K562 (cell line): ENCODE results near the gene GFRA4. TPM values are rescaled to one million over a fixed set of nuclear protein-coding genes. Genes with fewer than 3 reads are reported as not detected.

Source experiments
- ATAC-seq: fragments of 200-7000 bp; cut with Tn5 transposase; 3 replicates; pipeline ENCODE4 v1.9.1; 2020; ENCODE audit warnings: moderate library complexity
- BruUV-seq: library from RNA; stranded (reverse); fragments of 400-500 nt; replicated peaks from 2 replicates; lab custom pipeline; 2021; lab: Mats Ljungman, UMichigan
- CTCF ChIA-PET: fragments of 300-600 bp; formaldehyde crosslinking; extraction: SDS; loops from one replicate; lab custom pipeline; 2021; ENCODE audit warnings: low intra/inter-chr PET ratio; lab: Yijun Ruan, JAX
- POLR2A ChIA-PET: fragments of 300-600, 350-650 bp; sonication (Branson Sonifier 250); formaldehyde crosslinking; extraction: SDS; loops from one replicate; lab custom pipeline; 2021; ENCODE audit warnings: antibody characterized with exemption, inconsistent platforms; lab: Yijun Ruan, JAX
- DNase-seq, 4 experiments: peaks; one replicate each; pipeline versions ENCODE4 v3.0.0 to v3.0.0-alpha.2; 2011 to 2018; ENCODE audit warnings: low spot score in 3 of 4, mixed read lengths in 3 of 4; ENCODE audit errors: extremely low read depth in 1 of 4
- FAIRE-seq: peaks from 2 replicates; lab custom pipeline; 2011; peaks lifted over from hg19 to GRCh38; lab: Jason Lieb, UNC
- H2AFZ ChIP-seq: 2 replicates; pipeline ENCODE4 v1.6.0; 2011; ENCODE audit warnings: low read depth, low read length, control low read depth, inconsistent platforms
- H3K27ac ChIP-seq: fragments of 200-600 bp; 3 replicates; pipeline ENCODE4 v1.8.0; 2011; ENCODE audit warnings: low read depth, mild to moderate bottlenecking, control low read depth, inconsistent platforms, low read length, moderate library complexity, mixed read lengths; ENCODE audit errors: extremely low read depth
- H3K27me3 ChIP-seq, 2 experiments: fragments of 300-600 bp in 1 of 2; 2 replicates in 1 of 2; 3 replicates in 1 of 2; pipeline versions ENCODE4 v1.6.0 to v1.8.0; 2011; ENCODE audit warnings: inconsistent platforms in 2 of 2, low read length in 2 of 2, mild to moderate bottlenecking in 1 of 2, mixed read lengths in 1 of 2, moderate library complexity in 1 of 2; ENCODE audit not compliant: control insufficient read depth in 2 of 2, insufficient read depth in 2 of 2
- H3K36me3 ChIP-seq: fragments of 300-600 bp; 3 replicates; pipeline ENCODE4 v1.8.0; 2011; ENCODE audit warnings: mild to moderate bottlenecking, low read length, inconsistent platforms; ENCODE audit not compliant: control insufficient read depth, insufficient read depth
- H3K4me1 ChIP-seq, 2 experiments: fragments of 200-600 bp in 1 of 2; replicated peaks in 1 of 2; 2 replicates in 1 of 2; 3 replicates in 1 of 2; pipeline versions ENCODE4 v1.5.1 to v1.8.0; 2011; ENCODE audit warnings: inconsistent platforms in 2 of 2, low read length in 2 of 2, mild to moderate bottlenecking in 1 of 2, mixed read lengths in 1 of 2, moderate library complexity in 1 of 2; ENCODE audit not compliant: control insufficient read depth in 2 of 2, insufficient read depth in 2 of 2
- H3K4me2 ChIP-seq: 2 replicates; pipeline ENCODE4 v1.6.1; 2011; ENCODE audit warnings: low read length, control low read depth, inconsistent platforms, mixed read lengths; ENCODE audit not compliant: insufficient read depth
- H3K4me3 ChIP-seq: fragments of 200-600 bp; sonication (generic), shearing (Covaris generic); 2 replicates; pipeline ENCODE4 v1.5.1; 2016; ENCODE audit warnings: control low read depth, inconsistent platforms
- H3K79me2 ChIP-seq: fragments of 200-600 bp; 3 replicates; pipeline ENCODE4 v1.8.0; 2011; ENCODE audit warnings: low read length, inconsistent platforms; ENCODE audit not compliant: control insufficient read depth, insufficient read depth
- H3K9ac ChIP-seq, 2 experiments: 2 replicates each; pipeline versions ENCODE4 v1.6.0 to v1.6.1; 2011; ENCODE audit warnings: low read depth in 2 of 2, low read length in 2 of 2, control low read depth in 1 of 2, inconsistent platforms in 1 of 2, mild to moderate bottlenecking in 1 of 2, mixed read lengths in 1 of 2; ENCODE audit not compliant: insufficient read depth in 1 of 2
- H3K9me1 ChIP-seq: one replicate; pipeline ENCODE4 v1.6.0; 2011; ENCODE audit warnings: inconsistent platforms, mild to moderate bottlenecking, low read length, moderate library complexity; ENCODE audit not compliant: control insufficient read depth, insufficient read depth
- H3K9me3 ChIP-seq: replicated peaks from 2 replicates; pipeline ENCODE4 v1.5.1; 2011; ENCODE audit warnings: low read depth, low read length, inconsistent platforms; ENCODE audit not compliant: control insufficient read depth, insufficient read depth
- H4K20me1 ChIP-seq: replicated peaks from 2 replicates; pipeline ENCODE4 v1.6.1; 2011; ENCODE audit warnings: low read length, inconsistent platforms, mixed read lengths; ENCODE audit not compliant: control insufficient read depth, insufficient read depth
- HMBOX1 ChIP-seq: sonication (generic); IDR thresholded peaks from 2 replicates; pipeline ENCODE4 v1.6.1; 2016
- WGBS: fragments of 100-300 bp; shearing (Covaris generic); methylation state at CpG from one replicate; pipeline ENCODE4 v1.1.6; 2016; ENCODE audit warnings: low coverage, mixed read lengths; ENCODE audit not compliant: insufficient coverage; ENCODE audit errors: missing lambda C conversion rate; 5-methylcytosine and 5-hydroxymethylcytosine counted together
- in situ Hi-C: fragments of 300-500 bp; cut with MboI; formaldehyde crosslinking; loops from 4 replicates; pipeline ENCODE4 v1.15.0; 2018; ENCODE audit warnings: inconsistent platforms, mixed read lengths
- intact Hi-C: fragments of 100-400 bp; cut with micrococcal nuclease; formaldehyde crosslinking; loops from 2 replicates; pipeline ENCODE4 v1.14.2; 2022
- polyA plus RNA-seq, 8 experiments: library from polyadenylated mRNA; depleted of rRNA in 4 of 8; stranded (reverse) in 5 of 8; unstranded in 3 of 8; fragments of >200 nt; fragmentation: Nextera tagmentation in 2 of 8; fragmentation: Illumina TruSeq in 1 of 8; extraction: Ambion mirVana in 2 of 8; extraction: Trizol in 1 of 8; gene quantifications; 2 replicates each; pipeline versions ENCODE4 v1.2.1 to v1.2.3, GENCODE V29; 2011 to 2014; ENCODE audit warnings: inconsistent platforms in 1 of 8, missing spikeins in 1 of 8
- total RNA-seq, 7 experiments: library from RNA; depleted of rRNA in 6 of 7; stranded (reverse); fragments of >200 nt in 6 of 7; fragmentation: Illumina TruSeq in 2 of 7; extraction: Trizol in 2 of 7; gene quantifications; 2 replicates each; pipeline versions ENCODE4 v1.2.1 to v1.2.3, GENCODE V29; 2011 to 2021; ENCODE audit warnings: low replicate concordance in 1 of 7
- TF ChIP-seq, protein P1 (sequence below), 3 experiments: IDR thresholded peaks in 2 of 3; conservative IDR thresholded peaks in 1 of 3; 2 replicates each; pipeline ENCODE4 v1.5.1; 2011 to 2012; ENCODE audit warnings: low read length in 3 of 3, mild to moderate bottlenecking in 3 of 3, control low read depth in 2 of 3, improper control_type of control experiment in 1 of 3, inconsistent platforms in 1 of 3, low read depth in 1 of 3, mixed read lengths in 1 of 3, moderate library complexity in 1 of 3; ENCODE audit not compliant: insufficient read depth in 2 of 3

GFRA4 gene
- total and polyA plus RNA-seq, 9 of the 15 experiments (the other 6 are each of a cell fraction or from before 2014, with no cell fraction given) = not detected

DNA sequence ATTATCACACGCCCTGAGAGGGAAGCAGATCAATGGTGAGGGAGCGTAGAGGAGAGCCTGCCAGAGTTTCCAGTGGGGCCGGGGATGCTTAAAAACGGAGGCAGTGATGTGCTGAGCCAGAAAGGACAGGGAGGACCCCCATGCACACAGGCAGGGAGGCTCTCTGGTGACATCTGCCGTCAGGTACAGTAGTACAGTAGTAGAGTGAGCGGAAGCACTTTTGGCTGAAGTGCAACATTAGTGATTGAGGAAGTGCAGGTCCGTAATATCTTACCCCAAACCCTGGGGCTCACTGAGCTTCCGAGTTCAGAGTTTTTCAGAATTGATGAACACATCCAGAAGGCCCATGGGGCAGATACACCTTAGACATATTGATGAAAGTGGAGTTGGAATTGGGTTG is 42.1 kb downstream of the GFRA4 start:
- no peak overlapping the region for H3K4me3 ChIP-seq
- no peaks in the 10 kb centered on the region for H3K36me3 ChIP-seq
- no peaks in the 10 kb centered on the region for H4K20me1 ChIP-seq
- H2AFZ ChIP-seq = no peak overlapping the region
- FAIRE-seq (no peak), DNase-seq (no peak), ATAC-seq (peak; percentile 48; the same call in 1 of the 3 replicates)
- in situ Hi-C loops (no loop called here), intact Hi-C loops (loop anchor here (10.0 kb wide), 1 partner anchor 56 kb away; no protein-coding TSS in a partner anchor)
- BruUV-seq = no TSS peak
- no peaks in the 10 kb centered on the region; a peak in 1 of 5 replicates for H3K4me1 ChIP-seq
- no peak overlapping the region for H3K4me2 ChIP-seq
- no peaks in the 10 kb centered on the region for H3K79me2 ChIP-seq
- H3K9ac ChIP-seq = no peak overlapping the region
- no peaks in the 10 kb centered on the region for H3K9me3 ChIP-seq
- TF ChIP-seq, protein P1, sequence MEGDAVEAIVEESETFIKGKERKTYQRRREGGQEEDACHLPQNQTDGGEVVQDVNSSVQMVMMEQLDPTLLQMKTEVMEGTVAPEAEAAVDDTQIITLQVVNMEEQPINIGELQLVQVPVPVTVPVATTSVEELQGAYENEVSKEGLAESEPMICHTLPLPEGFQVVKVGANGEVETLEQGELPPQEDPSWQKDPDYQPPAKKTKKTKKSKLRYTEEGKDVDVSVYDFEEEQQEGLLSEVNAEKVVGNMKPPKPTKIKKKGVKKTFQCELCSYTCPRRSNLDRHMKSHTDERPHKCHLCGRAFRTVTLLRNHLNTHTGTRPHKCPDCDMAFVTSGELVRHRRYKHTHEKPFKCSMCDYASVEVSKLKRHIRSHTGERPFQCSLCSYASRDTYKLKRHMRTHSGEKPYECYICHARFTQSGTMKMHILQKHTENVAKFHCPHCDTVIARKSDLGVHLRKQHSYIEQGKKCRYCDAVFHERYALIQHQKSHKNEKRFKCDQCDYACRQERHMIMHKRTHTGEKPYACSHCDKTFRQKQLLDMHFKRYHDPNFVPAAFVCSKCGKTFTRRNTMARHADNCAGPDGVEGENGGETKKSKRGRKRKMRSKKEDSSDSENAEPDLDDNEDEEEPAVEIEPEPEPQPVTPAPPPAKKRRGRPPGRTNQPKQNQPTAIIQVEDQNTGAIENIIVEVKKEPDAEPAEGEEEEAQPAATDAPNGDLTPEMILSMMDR (IDR thresholded peaks at IDR 0.05 in 2 of 3, conservative IDR thresholded peaks at IDR 0.05 in 1 of 3; ENCODE audit: insufficient read depth in 2 of 3, low read depth in 1 of 3, low read length in 3 of 3) = 0 out of 6 replicates have a peak, but pooled peaks of 2 of the 3 experiments have one; percentile 3 to 27
- TF ChIP-seq HMBOX1 = no peak
- no peaks in the 10 kb centered on the region for H3K9me1 ChIP-seq
- no peaks in the 10 kb centered on the region for H3K27me3 ChIP-seq
- 68% methylated on average over 6 of the region's 8 CpGs for WGBS
- CTCF ChIA-PET = no interaction called here
- H3K27ac ChIP-seq = no peak overlapping the region
- POLR2A ChIA-PET = no interaction called here
